IPS-18a (cell line): ENCODE data around the gene AP3S2.
"Not testable (repeated sequence)": the region's sequence is repeated elsewhere in the genome, so short reads cannot be mapped to it uniquely, and the experiment has no call there.

Source experiments
- H3K27ac ChIP-seq: one replicate; pipeline ENCODE4 v1.5.1; 2013; ENCODE audit warnings: low read length
- H3K27me3 ChIP-seq: one replicate; pipeline ENCODE4 v1.6.1; 2013; ENCODE audit warnings: mild to moderate bottlenecking, low read length; ENCODE audit not compliant: control insufficient read depth, insufficient read depth
- H3K36me3 ChIP-seq: one replicate; pipeline ENCODE4 v1.6.1; 2013; ENCODE audit warnings: low read depth, low read length; ENCODE audit not compliant: control insufficient read depth
- H3K4me1 ChIP-seq: one replicate; pipeline ENCODE4 v1.6.1; 2013; ENCODE audit warnings: low read depth, low read length; ENCODE audit not compliant: control insufficient read depth
- H3K4me3 ChIP-seq: one replicate; pipeline ENCODE4 v1.5.1; 2013; ENCODE audit warnings: low read length
- H3K9ac ChIP-seq: one replicate; pipeline ENCODE4 v1.6.1; 2013; ENCODE audit warnings: mild to moderate bottlenecking, low read length, moderate library complexity
- H3K9me3 ChIP-seq: one replicate; pipeline ENCODE4 v1.6.1; 2013; ENCODE audit warnings: low read depth, low read length; ENCODE audit not compliant: control insufficient read depth

Gene AP3S2

DNA sequence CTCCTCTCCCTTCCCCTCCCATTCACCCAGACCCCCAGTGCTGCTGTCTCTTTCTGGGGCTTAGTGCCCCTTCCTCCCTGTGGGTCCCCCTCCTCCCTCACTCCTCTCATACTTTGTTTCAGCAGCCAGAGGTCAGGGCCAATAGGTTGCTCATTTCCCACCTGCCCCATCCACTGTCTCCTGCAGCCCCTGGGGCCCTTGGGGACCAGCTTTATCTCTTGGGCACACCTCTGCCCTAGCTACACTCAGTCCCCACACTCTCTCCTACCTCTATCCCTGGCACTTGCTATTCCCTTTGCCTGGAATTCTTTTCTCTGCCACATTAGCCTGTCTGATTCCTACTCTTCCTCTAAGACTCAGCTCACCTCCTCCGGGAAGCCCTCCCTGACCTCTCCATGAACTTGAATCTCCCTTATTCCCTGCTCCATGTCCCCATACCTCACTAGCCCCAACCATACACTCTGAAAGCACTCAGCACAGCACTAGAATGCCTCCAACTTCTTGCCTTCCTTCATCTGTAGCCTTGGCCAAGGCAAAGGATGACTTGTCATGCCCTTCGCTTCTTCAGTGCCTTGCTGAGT, 93.8 kb downstream of the AP3S2 start:
- no peak overlapping the region for H3K9ac ChIP-seq

DNA sequence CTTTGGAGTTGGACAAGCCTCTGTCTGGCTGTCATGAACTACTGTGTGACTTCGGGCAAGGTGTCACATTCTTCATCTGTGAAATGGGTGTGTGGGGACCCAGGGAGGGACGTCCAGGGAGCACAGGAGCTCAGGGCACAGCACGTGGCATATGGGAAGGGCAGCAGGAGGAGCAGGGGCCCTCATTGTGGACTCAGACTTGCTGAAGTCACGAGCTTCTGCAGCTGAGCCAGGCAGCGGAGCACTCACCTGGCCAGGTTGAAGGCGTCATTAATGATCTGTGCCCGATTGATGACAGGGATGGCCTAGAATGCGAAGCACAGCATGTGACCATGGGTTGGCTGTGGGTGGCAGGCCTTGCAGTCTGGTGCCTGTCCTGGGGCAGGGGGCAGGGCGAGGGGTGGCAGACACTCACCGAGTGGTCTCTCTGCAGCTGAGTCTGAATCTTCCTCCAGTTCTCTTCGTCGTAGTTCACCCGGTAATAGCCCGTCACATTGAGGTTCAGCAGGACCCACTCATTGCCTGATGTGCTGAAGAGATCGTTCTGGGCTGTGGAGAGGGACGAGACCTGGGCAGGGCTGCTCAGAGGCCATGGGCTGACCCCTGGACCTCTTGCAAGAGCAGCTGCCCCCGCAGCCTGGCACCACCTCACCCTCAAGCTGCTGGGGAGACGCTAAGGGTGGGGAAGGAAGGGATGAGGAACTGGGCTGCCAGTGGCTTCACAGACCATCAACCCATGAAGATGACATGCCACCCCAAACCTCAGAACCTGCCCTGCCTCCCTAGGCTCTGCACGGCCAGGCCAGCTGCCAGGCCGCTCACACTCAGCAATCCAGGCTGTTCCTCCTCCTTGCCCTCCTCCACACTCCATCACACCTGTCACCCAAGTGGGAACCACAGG, 94.5 kb downstream of the AP3S2 start:
- Histone ChIP-seq H3K27me3 (no peaks in the 10 kb centered on the region), H3K36me3 (no peaks in the 10 kb centered on the region), H3K4me3 (no peak overlapping the region), H3K4me1 (no peaks in the 10 kb centered on the region), H3K9ac (no peak overlapping the region), H3K27ac (no peak overlapping the region), H3K9me3 (no peaks in the 10 kb centered on the region)

More for the DNA sequence above, 93.8 kb downstream of the AP3S2 start:
- Histone ChIP-seq H3K4me1 (no peaks in the 10 kb centered on the region), H3K27me3 (no peaks in the 10 kb centered on the region), H3K27ac (no peak overlapping the region), H3K9me3 (no peaks in the 10 kb centered on the region), H3K4me3 (no peak overlapping the region), H3K36me3 (no peaks in the 10 kb centered on the region)

DNA sequence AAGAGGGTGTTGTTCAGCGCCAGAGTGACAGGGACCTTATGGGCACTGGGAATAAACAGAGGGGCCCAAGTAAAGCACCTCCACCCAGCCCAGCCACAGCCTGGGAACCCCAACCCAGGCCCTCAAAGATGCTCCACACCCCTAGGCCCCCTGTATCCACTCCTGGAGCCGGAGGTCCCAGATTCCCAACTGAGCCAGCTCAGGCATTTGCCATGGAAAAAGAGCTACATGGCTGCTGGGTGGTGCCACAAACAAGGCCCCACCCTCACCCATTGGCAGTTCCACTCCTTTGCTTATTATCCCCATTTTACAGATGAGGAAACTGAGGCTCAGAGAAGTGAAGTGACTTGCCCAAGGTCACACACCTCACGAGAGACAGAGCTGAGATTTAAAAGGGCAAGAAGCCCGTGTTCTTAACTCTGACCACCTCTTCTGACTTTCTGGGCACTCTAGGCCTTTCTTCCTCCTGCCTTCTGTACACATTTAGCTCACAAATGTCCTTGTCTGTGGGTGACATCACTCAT, 96.1 kb downstream of the AP3S2 start:
- Histone ChIP-seq H3K27me3 (no peaks in the 10 kb centered on the region), H3K36me3 (no peaks in the 10 kb centered on the region), H3K9ac (no peak overlapping the region), H3K4me1 (no peaks in the 10 kb centered on the region), H3K9me3 (no peaks in the 10 kb centered on the region), H3K4me3 (no peak overlapping the region), H3K27ac (no peak overlapping the region)

GRCh38 chr15:89795996-89796395, 97.8 kb downstream of the AP3S2 start:
- Histone ChIP-seq H3K4me1 (no peaks in the 10 kb centered on the region), H3K27ac (no peak overlapping the region), H3K27me3 (no peaks in the 10 kb centered on the region), H3K9me3 (no peaks in the 10 kb centered on the region), H3K4me3 (no peak overlapping the region), H3K36me3 (no peaks in the 10 kb centered on the region), H3K9ac (no peak overlapping the region)

GRCh38 chr15:89794627-89795241, 99.1 kb downstream of the AP3S2 start:
- no peak overlapping the region for H3K4me3 ChIP-seq
- no peak overlapping the region for H3K27ac ChIP-seq
- H3K27me3 ChIP-seq = no peaks in the 10 kb centered on the region
- no peak overlapping the region for H3K9ac ChIP-seq
- no peaks in the 10 kb centered on the region for H3K36me3 ChIP-seq
- no peaks in the 10 kb centered on the region for H3K4me1 ChIP-seq
- no peaks in the 10 kb centered on the region for H3K9me3 ChIP-seq

DNA sequence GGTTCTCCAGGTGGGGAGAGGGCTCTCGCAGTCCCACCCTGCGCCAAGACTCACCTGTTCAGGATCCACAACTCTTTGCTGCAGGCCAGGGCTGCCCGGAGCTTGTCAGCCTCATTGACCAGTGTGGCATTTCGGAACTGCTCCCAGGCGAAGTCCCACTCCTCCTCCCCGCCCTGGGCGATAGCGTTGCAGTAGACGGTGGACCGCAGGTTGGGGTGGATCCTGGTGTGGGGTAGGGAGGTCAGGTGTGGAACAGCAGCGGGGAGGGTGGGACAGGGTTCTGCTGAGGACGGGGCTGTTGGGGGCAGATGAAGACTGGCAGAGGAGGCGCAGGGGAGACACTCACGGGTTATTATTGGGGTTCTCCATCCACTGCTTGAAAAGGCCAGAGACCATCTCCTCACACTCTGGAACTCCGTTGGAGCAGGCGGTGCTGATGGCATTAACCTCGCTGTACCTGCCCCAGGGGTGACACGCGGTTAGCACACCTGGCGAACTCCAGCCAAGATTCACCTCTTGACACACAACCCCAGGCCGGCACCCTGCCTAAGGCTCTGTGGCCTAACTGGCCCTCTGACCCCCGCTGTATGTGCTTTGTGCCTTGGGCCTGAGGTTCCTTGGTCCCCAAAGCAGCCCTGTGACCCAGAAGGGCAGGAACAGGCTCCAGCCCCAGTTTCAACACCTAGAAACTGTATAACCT, 101.5 kb downstream of the AP3S2 start:
- Histone ChIP-seq H3K27me3 (no peaks in the 10 kb centered on the region), H3K4me1 (no peaks in the 10 kb centered on the region), H3K36me3 (no peaks in the 10 kb centered on the region), H3K4me3 (no peak overlapping the region), H3K9ac (no peak overlapping the region), H3K9me3 (peaks cover 5% of the 10 kb centered on the region), H3K27ac (no peak overlapping the region)

DNA sequence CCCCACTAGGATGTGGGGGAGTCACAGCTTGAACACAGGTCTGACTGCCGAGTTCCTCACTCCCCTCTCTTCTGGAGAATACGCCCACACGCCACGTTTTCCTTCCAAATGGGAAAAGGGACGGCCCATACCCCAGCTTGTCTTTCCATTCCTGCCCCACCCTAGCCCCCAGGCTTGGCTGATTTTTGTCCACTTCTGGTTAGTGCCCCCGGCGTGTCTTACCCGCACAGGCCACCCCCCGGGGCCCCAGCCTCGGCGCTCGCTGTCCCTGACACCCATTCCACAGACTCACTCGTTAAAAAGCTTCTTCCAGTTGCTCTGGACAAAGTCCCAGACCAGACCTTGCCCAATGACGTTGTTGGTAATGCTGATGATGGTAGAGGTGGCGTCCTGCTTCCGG, 103.1 kb downstream of the AP3S2 start:
- peaks cover 5% of the 10 kb centered on the region for H3K9me3 ChIP-seq
- no peak overlapping the region for H3K27ac ChIP-seq
- H3K4me3 ChIP-seq = no peak overlapping the region
- H3K27me3 ChIP-seq = no peaks in the 10 kb centered on the region
- no peak overlapping the region for H3K9ac ChIP-seq
- H3K36me3 ChIP-seq = no peaks in the 10 kb centered on the region
- no peaks in the 10 kb centered on the region for H3K4me1 ChIP-seq

DNA sequence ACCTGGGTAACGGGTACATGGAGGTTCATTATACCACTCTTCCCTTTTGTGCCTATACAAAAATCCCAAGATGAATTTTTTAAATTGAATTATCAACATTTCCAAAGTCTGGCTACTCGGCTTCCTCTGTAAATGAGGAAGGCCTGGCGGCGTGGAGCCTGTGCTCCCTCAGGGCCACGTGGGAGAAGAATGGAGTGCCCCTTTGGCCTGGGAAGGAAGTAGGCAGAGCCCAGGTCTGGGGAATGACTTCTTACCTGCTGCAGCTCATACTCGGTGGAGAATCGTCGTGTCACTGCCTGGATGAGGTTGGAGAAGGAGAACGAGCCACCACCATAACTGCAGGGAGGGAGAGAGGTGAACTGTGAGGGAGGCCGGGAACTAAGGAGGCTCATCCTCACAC, 103.6 kb downstream of the AP3S2 start:
- no peaks in the 10 kb centered on the region for H3K27me3 ChIP-seq
- no peaks in the 10 kb centered on the region for H3K4me1 ChIP-seq
- peaks cover 5% of the 10 kb centered on the region for H3K9me3 ChIP-seq
- no peaks in the 10 kb centered on the region for H3K36me3 ChIP-seq
- no peak overlapping the region for H3K27ac ChIP-seq
- H3K9ac ChIP-seq = no peak overlapping the region
- no peak overlapping the region for H3K4me3 ChIP-seq

GRCh38 chr15:89788585-89788984, 105.2 kb downstream of the AP3S2 start:
- not testable (repeated sequence) for H3K9ac ChIP-seq, H3K9me3 ChIP-seq, H3K27ac ChIP-seq, H3K4me3 ChIP-seq, H3K36me3 ChIP-seq, H3K27me3 ChIP-seq, H3K4me1 ChIP-seq

DNA sequence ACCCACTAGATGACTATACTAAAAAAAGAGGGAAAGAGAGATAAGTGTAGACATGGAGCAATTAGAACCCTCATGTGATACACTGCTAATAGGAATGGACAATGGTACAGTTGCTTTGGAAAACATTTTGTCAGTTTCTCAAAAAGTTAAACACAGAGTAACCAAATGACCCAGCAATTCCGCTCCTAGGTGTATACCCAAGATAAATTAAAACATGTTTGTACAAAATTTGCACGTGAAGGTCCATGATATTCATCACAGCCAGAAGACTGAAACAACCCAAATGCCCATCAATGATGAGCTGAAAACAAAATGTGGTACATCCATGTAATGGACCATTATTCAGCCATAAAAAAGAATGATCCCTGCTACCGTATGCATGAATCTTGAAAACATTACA, 105.8 kb downstream of the AP3S2 start:
- Histone ChIP-seq H3K27ac (no peak overlapping the region), H3K9me3 (peaks cover 5% of the 10 kb centered on the region)

DNA sequence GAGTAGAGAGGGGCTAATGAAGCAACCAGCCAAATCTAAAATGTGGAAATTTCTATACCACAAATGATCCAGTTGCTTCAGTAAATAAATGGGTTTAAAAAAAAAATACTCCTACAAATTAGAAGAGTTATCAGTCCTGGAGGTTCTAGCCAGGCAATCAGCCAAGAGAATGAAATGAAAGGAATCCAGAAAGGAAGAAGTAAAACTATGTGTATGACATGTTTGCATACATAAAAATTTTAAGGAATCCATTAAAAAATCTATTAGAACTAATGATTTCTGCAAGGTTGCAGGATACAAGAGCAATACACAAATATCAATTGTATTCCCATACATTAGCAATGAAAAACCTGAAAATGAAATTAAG, 108.0 kb downstream of the AP3S2 start:
- no peaks in the 10 kb centered on the region for H3K36me3 ChIP-seq
- H3K9ac ChIP-seq = no peak overlapping the region
- no peak overlapping the region for H3K4me3 ChIP-seq
- peaks cover 5% of the 10 kb centered on the region for H3K9me3 ChIP-seq
- peaks cover 15% of the 10 kb centered on the region for H3K4me1 ChIP-seq
- H3K27ac ChIP-seq = no peak overlapping the region
- H3K27me3 ChIP-seq = peaks cover 3% of the 10 kb centered on the region

More for the DNA sequence above, 105.8 kb downstream of the AP3S2 start:
- Histone ChIP-seq H3K36me3 (no peaks in the 10 kb centered on the region), H3K4me3 (no peak overlapping the region), H3K4me1 (peaks cover 12% of the 10 kb centered on the region), H3K9ac (no peak overlapping the region), H3K27me3 (no peaks in the 10 kb centered on the region)
